Small intestine (tissue), 7 donors: Measurements from ENCODE around the gene KCMF1. TPM values are rescaled to one million over a fixed set of nuclear protein-coding genes. Genes with fewer than 3 reads are reported as not detected.

Experiments
- DNase-seq, 2 donors: peaks; one replicate each; pipeline versions ENCODE4 v3.0.0 to v3.0.0-alpha.2; 2013
- FAIRE-seq: peaks from 2 replicates; lab custom pipeline; 2012; peaks lifted over from hg19 to GRCh38; lab: Jason Lieb, UNC
- H3K27ac ChIP-seq, 3 donors: one replicate each; pipeline ENCODE4 v1.5.1; 2013; ENCODE audit warnings: low read length in 2 of 3, mild to moderate bottlenecking in 2 of 3, control low read depth in 1 of 3, inconsistent platforms in 1 of 3, low read depth in 1 of 3, moderate library complexity in 1 of 3
- H3K27me3 ChIP-seq, 3 donors: one replicate each; pipeline ENCODE4 v1.6.1; 2013; ENCODE audit warnings: low read length in 3 of 3, inconsistent platforms in 1 of 3; ENCODE audit not compliant: control insufficient read depth in 3 of 3, insufficient read depth in 3 of 3
- H3K36me3 ChIP-seq, 3 donors: one replicate each; pipeline ENCODE4 v1.6.1; 2013; ENCODE audit warnings: low read length in 3 of 3, inconsistent platforms in 1 of 3, low read depth in 1 of 3, mild to moderate bottlenecking in 1 of 3, moderate library complexity in 1 of 3; ENCODE audit not compliant: control insufficient read depth in 3 of 3, insufficient read depth in 2 of 3
- H3K4me1 ChIP-seq, 3 donors: one replicate each; pipeline ENCODE4 v1.6.1; 2013; ENCODE audit warnings: low read length in 2 of 3, inconsistent platforms in 1 of 3, low read depth in 1 of 3, mild to moderate bottlenecking in 1 of 3, moderate library complexity in 1 of 3; ENCODE audit not compliant: control insufficient read depth in 3 of 3, insufficient read depth in 2 of 3
- H3K4me3 ChIP-seq, 3 donors: one replicate each; pipeline ENCODE4 v1.5.1; 2013; ENCODE audit warnings: low read length in 3 of 3, control low read depth in 1 of 3, inconsistent platforms in 1 of 3, low read depth in 1 of 3, mild to moderate bottlenecking in 1 of 3, moderate library complexity in 1 of 3
- H3K9me3 ChIP-seq, 2 donors: one replicate each; pipeline ENCODE4 v1.6.1; 2013; ENCODE audit warnings: low read depth in 1 of 2, low read length in 1 of 2; ENCODE audit not compliant: control insufficient read depth in 2 of 2, insufficient read depth in 1 of 2
- WGBS, 3 donors: extraction: QIAGEN DNeasy Blood & Tissue Kit; methylation state at CpG; one replicate each; pipeline ENCODE4 v1.1.7; 2013; 5-methylcytosine and 5-hydroxymethylcytosine counted together
- polyA plus RNA-seq, 4 donors: library from polyadenylated mRNA; stranded (reverse) in 3 of 4; unstranded in 1 of 4; fragments of 200-250 nt in 3 of 4; fragments of 120-200 nt in 1 of 4; gene quantifications; one replicate each; pipeline versions ENCODE4 v1.2.1 to v1.2.3, GENCODE V29; 2013
- donor health status: healthy with polysubstance abuse.
- donor health status: control.
- donor health status: control.
- donor health status: Bipolar disorder and iron deficiency.
- donor health status: healthy.

KCMF1 gene
- polyA plus RNA-seq, 4 donors: 31.9 to 58.9 (median 44.8) TPM

DNA sequence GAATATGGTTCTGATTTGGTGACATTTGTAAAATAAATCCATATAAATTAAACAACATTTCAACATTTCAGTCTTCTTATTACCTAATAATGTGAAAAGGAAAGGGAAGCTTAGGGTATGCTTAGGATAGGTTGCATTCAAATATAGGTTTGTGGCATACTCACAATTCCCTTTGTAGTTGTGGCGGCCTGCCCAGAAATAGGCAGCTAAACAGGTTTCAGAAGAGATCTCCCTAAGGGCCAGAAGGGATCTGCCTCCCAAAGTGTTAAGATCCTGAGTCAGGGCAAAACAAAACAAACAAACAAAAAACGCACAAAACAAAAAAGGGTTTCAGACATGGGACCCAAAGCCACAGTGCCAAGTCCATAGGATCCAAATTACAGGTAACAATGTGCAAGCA, 120.9 kb downstream of the KCMF1 start:
- Histone ChIP-seq H3K4me1 (no peaks in the 10 kb centered on the region), H3K4me3 (no peak overlapping the region), H3K9me3 (no peaks in the 10 kb centered on the region), H3K27me3 (no peaks in the 10 kb centered on the region), H3K36me3 (no peaks in the 10 kb centered on the region), H3K27ac (no peak overlapping the region)
- FAIRE-seq (no peak), DNase-seq (no peak)
- WGBS, 3 donors: 80 to 91% (median 82%) methylated on average over 2 of the region's 2 CpGs

DNA sequence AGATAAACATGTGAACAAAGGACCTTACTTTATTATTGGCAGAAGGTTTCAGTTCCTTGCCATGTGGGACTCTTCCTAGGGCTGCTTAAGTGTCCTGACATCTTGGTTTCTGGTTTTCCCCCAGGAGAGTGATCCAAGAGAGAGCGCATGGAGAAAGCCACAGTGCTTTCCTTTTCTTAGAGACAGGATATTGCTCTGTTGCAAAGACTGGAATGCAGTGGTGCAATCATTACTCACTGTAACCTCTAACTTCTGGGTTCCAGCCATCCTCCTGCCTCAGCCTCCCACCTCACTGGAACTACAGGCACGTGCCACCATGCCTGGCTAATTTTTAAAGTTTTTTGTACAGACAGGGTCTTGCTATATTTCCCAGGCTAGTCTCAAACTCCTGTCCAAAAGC, 124.1 kb downstream of the KCMF1 start:
- H3K27ac ChIP-seq: no peak overlapping the region
- no peaks in the 10 kb centered on the region for H3K9me3 ChIP-seq
- no peaks in the 10 kb centered on the region for H3K36me3 ChIP-seq
- FAIRE-seq: no peak
- H3K4me1 ChIP-seq: no peaks in the 10 kb centered on the region
- H3K27me3 ChIP-seq: no peaks in the 10 kb centered on the region
- WGBS, 3 donors: 71 to 83% (median 71%) methylated on average over 2 of the region's 2 CpGs
- H3K4me3 ChIP-seq: no peak overlapping the region
- DNase-seq: no peak

DNA sequence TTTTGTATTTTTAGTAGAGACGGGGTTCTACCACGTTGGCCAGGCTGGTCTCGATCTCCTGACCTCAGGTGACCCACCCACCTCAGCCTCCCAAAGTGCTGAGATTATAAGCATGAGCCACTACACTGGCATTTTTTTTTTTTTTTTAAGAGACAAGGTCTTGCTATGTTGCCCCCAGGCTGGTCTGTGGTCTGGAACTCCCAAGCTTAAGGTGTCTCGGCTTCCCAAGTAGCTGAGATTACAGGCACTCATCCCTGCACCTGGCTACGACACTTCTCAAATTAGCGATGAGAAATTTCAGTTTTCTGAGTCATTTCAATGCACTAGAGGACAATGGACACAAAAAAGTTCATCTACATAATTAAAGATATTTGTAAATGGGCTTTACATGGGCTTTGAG, 125.7 kb downstream of the KCMF1 start:
- 87 to 89% (median 87%) methylated on average over 6 of the region's 6 CpGs for WGBS, 3 donors
- FAIRE-seq: no peak

DNA sequence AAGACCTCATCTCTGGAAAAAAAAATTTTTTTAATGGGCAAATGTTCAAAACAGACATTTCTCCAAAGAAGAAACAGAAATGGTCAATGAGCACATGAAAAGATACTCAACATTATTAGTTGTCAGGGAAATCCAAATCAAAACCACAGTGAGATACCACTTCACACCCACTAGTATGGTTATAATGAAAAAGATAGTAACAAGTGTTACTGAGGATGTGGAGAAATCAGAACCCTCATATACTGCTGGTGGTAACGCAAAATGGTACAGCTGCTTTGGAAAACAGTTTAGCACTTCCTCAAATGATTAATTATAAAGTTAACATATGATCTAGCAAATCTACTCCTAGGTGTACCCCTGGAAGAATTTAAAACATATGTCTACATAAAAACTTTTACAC, 133.3 kb downstream of the KCMF1 start:
- H3K9me3 ChIP-seq: no peaks in the 10 kb centered on the region
- WGBS, 3 donors: 67 to 77% (median 71%) methylated on average over 1 of the region's 1 CpG
- H3K36me3 ChIP-seq: no peaks in the 10 kb centered on the region
- H3K4me3 ChIP-seq: no peak overlapping the region
- no peaks in the 10 kb centered on the region for H3K4me1 ChIP-seq
- no peak for FAIRE-seq
- no peaks in the 10 kb centered on the region for H3K27me3 ChIP-seq
- no peak overlapping the region for H3K27ac ChIP-seq
- DNase-seq: no peak

More for the DNA sequence above, 125.7 kb downstream of the KCMF1 start:
- H3K4me1 ChIP-seq: no peaks in the 10 kb centered on the region
- H3K36me3 ChIP-seq: no peaks in the 10 kb centered on the region
- no peaks in the 10 kb centered on the region for H3K9me3 ChIP-seq
- no peak for DNase-seq
- H3K4me3 ChIP-seq: no peak overlapping the region
- H3K27ac ChIP-seq: no peak overlapping the region
- H3K27me3 ChIP-seq: no peaks in the 10 kb centered on the region

DNA sequence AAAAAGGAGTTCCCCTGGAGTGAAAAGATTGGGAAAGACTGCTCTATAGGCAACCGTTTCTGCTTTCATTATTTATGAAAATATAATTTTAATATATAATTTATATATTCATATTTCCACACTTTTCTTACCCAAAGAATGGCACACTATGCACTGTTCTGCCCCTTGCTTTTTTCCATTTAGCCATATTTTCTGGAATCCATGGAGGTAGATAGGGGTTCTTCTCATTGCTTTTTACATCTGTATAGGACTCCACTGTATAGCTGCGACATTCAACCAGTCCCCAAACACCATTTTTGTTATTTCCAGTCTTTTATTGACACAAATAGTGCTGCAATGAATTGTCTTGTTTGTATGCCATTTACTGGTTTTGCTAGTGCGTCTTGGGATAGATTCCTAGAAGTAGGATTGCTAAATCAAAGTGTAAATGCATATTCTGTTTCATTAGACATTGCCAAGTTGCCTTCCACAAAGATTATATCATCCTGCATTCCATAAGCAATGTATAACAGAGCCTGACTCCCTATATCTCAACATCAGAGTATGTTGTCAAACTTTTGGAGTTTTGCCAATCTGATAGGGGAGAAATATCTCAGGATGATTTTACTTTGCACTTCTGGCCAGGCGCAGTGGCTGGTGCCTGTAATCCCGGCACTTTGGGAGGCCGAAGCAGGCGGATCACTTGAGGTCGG, 135.7 kb downstream of the KCMF1 start:
- no peak overlapping the region for H3K4me3 ChIP-seq
- FAIRE-seq (no peak), DNase-seq (no peak)
- H3K36me3 ChIP-seq: no peaks in the 10 kb centered on the region
- H3K27ac ChIP-seq: no peak overlapping the region
- 49 to 72% (median 65%) methylated on average over 8 of the region's 8 CpGs for WGBS, 3 donors
- no peaks in the 10 kb centered on the region for H3K4me1 ChIP-seq
- no peaks in the 10 kb centered on the region for H3K9me3 ChIP-seq
- no peaks in the 10 kb centered on the region for H3K27me3 ChIP-seq

Other genes with a start within 250 kb of the KCMF1 start
- 10 to 100 TPM in 2 of 4 donors, 1 to 10 TPM in 2; 2.0 to 35.5 (median 14.1) TPM for gene TRABD2A, start 90.1 kb upstream of the KCMF1 start, polyA plus RNA-seq
- 1,000 to 10,000 TPM; 1,047 to 3,566 (median 2,651) TPM for gene TMSB10, start 65.5 kb upstream of the KCMF1 start, polyA plus RNA-seq
- 10 to 100 TPM in 1 of 4 donors, 1 to 10 TPM in 2, under 1 TPM in 1; 0.45 to 18.5 (median 3.2) TPM for gene TCF7L1, start 162.2 kb downstream of the KCMF1 start, polyA plus RNA-seq